Karpas-422 (cell line): ENCODE measurements around the gene SNED1. TPM values are rescaled to one million over a fixed set of nuclear protein-coding genes. Genes with fewer than 3 reads are reported as not detected.

ENCODE experiments used
- DNase-seq: peaks from one replicate; pipeline ENCODE4 v3.0.0-alpha.2; 2015
- H2AFZ ChIP-seq: fragments of 200-600 bp; sonication (generic); 2 replicates; pipeline ENCODE4 v1.6.1; 2014; ENCODE audit warnings: antibody characterized with exemption, low read length, mixed read lengths
- H3K27ac ChIP-seq: fragments of 200-600 bp; sonication (generic); 2 replicates; pipeline ENCODE4 v1.5.1; 2014; ENCODE audit warnings: mild to moderate bottlenecking, low read length, moderate library complexity
- H3K27me3 ChIP-seq: fragments of 200-600 bp; sonication (generic); 2 replicates; pipeline ENCODE4 v1.6.1; 2014; ENCODE audit warnings: low read length, mixed read lengths
- H3K36me3 ChIP-seq: fragments of 200-600 bp; sonication (generic); 2 replicates; pipeline ENCODE4 v1.6.1; 2014; ENCODE audit warnings: low read length, mixed read lengths; ENCODE audit not compliant: insufficient read depth
- H3K4me1 ChIP-seq: fragments of 200-600 bp; sonication (generic); 2 replicates; pipeline ENCODE4 v1.6.1; 2014; ENCODE audit warnings: mild to moderate bottlenecking, low read length, mixed read lengths
- H3K4me2 ChIP-seq: fragments of 200-600 bp; sonication (generic); 2 replicates; pipeline ENCODE4 v1.6.1; 2014; ENCODE audit warnings: low read length, low read depth, mild to moderate bottlenecking; ENCODE audit not compliant: poor library complexity, severe bottlenecking
- H3K4me3 ChIP-seq: fragments of 200-600 bp; sonication (generic); 2 replicates; pipeline ENCODE4 v1.5.1; 2014; ENCODE audit warnings: mild to moderate bottlenecking, antibody characterized with exemption, low read length, mixed read lengths
- H3K79me2 ChIP-seq: fragments of 200-600 bp; sonication (generic); 2 replicates; pipeline ENCODE4 v1.6.1; 2014; ENCODE audit warnings: mild to moderate bottlenecking, low read length, mixed read lengths
- H3K9ac ChIP-seq: fragments of 200-600 bp; sonication (generic); 2 replicates; pipeline ENCODE4 v1.6.0; 2014; ENCODE audit warnings: low read length
- H3K9me2 ChIP-seq: fragments of 200-600 bp; sonication (generic), shearing (Covaris generic); replicated peaks from 2 replicates; pipeline ENCODE4 v1.6.0; 2014; ENCODE audit warnings: mild to moderate bottlenecking, low read length, moderate library complexity; ENCODE audit not compliant: insufficient read depth
- H3K9me3 ChIP-seq: fragments of 300-700, 200-600 bp; sonication (generic); 2 replicates; pipeline ENCODE4 v1.6.1; 2014; ENCODE audit warnings: low read length, mixed read lengths
- H4K20me1 ChIP-seq: fragments of 200-600 bp; sonication (generic); 2 replicates; pipeline ENCODE4 v1.6.1; 2014; ENCODE audit warnings: mild to moderate bottlenecking, antibody characterized with exemption, low read length, low read depth; ENCODE audit not compliant: insufficient read depth
- total RNA-seq: library from RNA; depleted of rRNA; stranded (reverse); fragments of >200 nt; shearing (Covaris generic); gene quantifications from 2 replicates; pipeline ENCODE4 v1.2.3, GENCODE V29; 2014; ENCODE audit warnings: low replicate concordance

SNED1 gene
- total RNA-seq, 1 experiment from 2014 or later, result 1.9 TPM

GRCh38 chr2:240959214-240959940, 39.0 kb upstream of the SNED1 start:
- H3K4me2 ChIP-seq, result no peak overlapping the region
- H3K4me1 ChIP-seq, result no peaks in the 10 kb centered on the region
- H3K9me2 ChIP-seq, result no peaks in the 10 kb centered on the region
- H3K36me3 ChIP-seq, result no peaks in the 10 kb centered on the region
- H3K79me2 ChIP-seq, result no peaks in the 10 kb centered on the region
- H4K20me1 ChIP-seq, result no peaks in the 10 kb centered on the region
- no peak overlapping the region for H3K27ac ChIP-seq
- no peak overlapping the region for H3K4me3 ChIP-seq
- H2AFZ ChIP-seq, result no peak overlapping the region
- H3K27me3 ChIP-seq, result no peaks in the 10 kb centered on the region
- H3K9me3 ChIP-seq, result no peaks in the 10 kb centered on the region
- H3K9ac ChIP-seq, result no peak overlapping the region
- no peak for DNase-seq

GRCh38 chr2:240959941-240960308, 38.5 kb upstream of the SNED1 start:
- H3K9me3 ChIP-seq, result no peaks in the 10 kb centered on the region
- no peaks in the 10 kb centered on the region for H4K20me1 ChIP-seq
- DNase-seq, result no peak
- no peak overlapping the region for H3K27ac ChIP-seq
- H3K9ac ChIP-seq, result no peak overlapping the region
- H3K9me2 ChIP-seq, result no peaks in the 10 kb centered on the region
- H2AFZ ChIP-seq, result no peak overlapping the region
- H3K27me3 ChIP-seq, result no peaks in the 10 kb centered on the region
- no peaks in the 10 kb centered on the region for H3K36me3 ChIP-seq
- H3K4me1 ChIP-seq, result no peaks in the 10 kb centered on the region
- H3K79me2 ChIP-seq, result no peaks in the 10 kb centered on the region
- H3K4me3 ChIP-seq, result no peak overlapping the region
- no peak overlapping the region for H3K4me2 ChIP-seq

- Histone ChIP-seq H3K27ac (no peak overlapping the region), H3K9ac (no peak overlapping the region), H2AFZ (no peak overlapping the region), H3K36me3 (no peaks in the 10 kb centered on the region), H3K4me1 (no peaks in the 10 kb centered on the region), H3K27me3 (no peaks in the 10 kb centered on the region), H3K4me3 (no peak overlapping the region), H3K4me2 (no peak overlapping the region), H4K20me1 (no peaks in the 10 kb centered on the region), H3K9me2 (no peaks in the 10 kb centered on the region), H3K9me3 (no peaks in the 10 kb centered on the region), H3K79me2 (no peaks in the 10 kb centered on the region)
- DNase-seq, result no peak
Observed at GRCh38 chr2:240960309-240960970, 38.0 kb upstream of the SNED1 start.

- no peak overlapping the region for H3K4me2 ChIP-seq
- H3K27me3 ChIP-seq, result no peaks in the 10 kb centered on the region
- H3K4me3 ChIP-seq, result no peak overlapping the region
- H3K79me2 ChIP-seq, result no peaks in the 10 kb centered on the region
- no peak overlapping the region for H2AFZ ChIP-seq
- no peaks in the 10 kb centered on the region for H3K9me2 ChIP-seq
- H3K9ac ChIP-seq, result no peak overlapping the region
- H3K36me3 ChIP-seq, result no peaks in the 10 kb centered on the region
- DNase-seq, result no peak
- no peaks in the 10 kb centered on the region for H3K4me1 ChIP-seq
- H3K9me3 ChIP-seq, result no peaks in the 10 kb centered on the region
- no peaks in the 10 kb centered on the region for H4K20me1 ChIP-seq
- no peak overlapping the region for H3K27ac ChIP-seq
Observed at GRCh38 chr2:240960971-240961876, 37.2 kb upstream of the SNED1 start.

GRCh38 chr2:240961910-240962299, 36.5 kb upstream of the SNED1 start:
- H4K20me1 ChIP-seq, result no peaks in the 10 kb centered on the region
- H3K9me2 ChIP-seq, result no peaks in the 10 kb centered on the region

GRCh38 chr2:240962300-240963064, 35.9 kb upstream of the SNED1 start:
- no peaks in the 10 kb centered on the region for H3K9me2 ChIP-seq
- no peaks in the 10 kb centered on the region for H4K20me1 ChIP-seq
- H3K36me3 ChIP-seq, result no peaks in the 10 kb centered on the region
- H2AFZ ChIP-seq, result no peak overlapping the region
- no peak overlapping the region for H3K4me3 ChIP-seq
- H3K4me1 ChIP-seq, result no peaks in the 10 kb centered on the region
- no peak overlapping the region for H3K4me2 ChIP-seq
- no peak overlapping the region for H3K9ac ChIP-seq
- H3K27me3 ChIP-seq, result no peaks in the 10 kb centered on the region
- no peaks in the 10 kb centered on the region for H3K79me2 ChIP-seq
- DNase-seq, result no peak
- no peaks in the 10 kb centered on the region for H3K9me3 ChIP-seq
- no peak overlapping the region for H3K27ac ChIP-seq

More at GRCh38 chr2:240961910-240962299, 36.5 kb upstream of the SNED1 start:
- H3K4me1 ChIP-seq, result no peaks in the 10 kb centered on the region
- no peak overlapping the region for H2AFZ ChIP-seq
- H3K27me3 ChIP-seq, result no peaks in the 10 kb centered on the region
- no peaks in the 10 kb centered on the region for H3K36me3 ChIP-seq
- H3K4me3 ChIP-seq, result no peak overlapping the region
- no peak for DNase-seq
- H3K27ac ChIP-seq, result no peak overlapping the region
- H3K4me2 ChIP-seq, result no peak overlapping the region
- no peaks in the 10 kb centered on the region for H3K79me2 ChIP-seq
- H3K9me3 ChIP-seq, result no peaks in the 10 kb centered on the region
- no peak overlapping the region for H3K9ac ChIP-seq

- Histone ChIP-seq H4K20me1 (no peaks in the 10 kb centered on the region), H3K27me3 (no peaks in the 10 kb centered on the region), H3K27ac (no peak overlapping the region), H3K4me3 (no peak overlapping the region), H3K79me2 (no peaks in the 10 kb centered on the region), H3K9me3 (no peaks in the 10 kb centered on the region), H2AFZ (no peak overlapping the region), H3K4me2 (no peak overlapping the region), H3K4me1 (no peaks in the 10 kb centered on the region), H3K36me3 (no peaks in the 10 kb centered on the region), H3K9ac (no peak overlapping the region), H3K9me2 (no peaks in the 10 kb centered on the region)
- no peak for DNase-seq
Observed at GRCh38 chr2:240963065-240963867, 35.2 kb upstream of the SNED1 start.
